Testis (tissue), 2 donors: ENCODE results near the gene CACNA1E.

ENCODE experiments used
- POLR2A ChIP-seq: fragments of 450-650 bp; IDR thresholded peaks from one replicate; pipeline ENCODE4 v1.6.1; 2017; ENCODE audit warnings: antibody characterized with exemption, mild to moderate bottlenecking, moderate library complexity
- TF ChIP-seq, protein P1 (sequence below), 3 experiments: fragments of 450-650 bp in 2 of 3; fragments of 200-600 bp in 1 of 3; sonication (generic) in 1 of 3; IDR thresholded peaks; one replicate each; pipeline ENCODE4 v1.5.1; 2016 to 2019; ENCODE audit warnings: antibody characterized with exemption in 3 of 3, mild to moderate bottlenecking in 2 of 3, moderate library complexity in 1 of 3

DNA sequence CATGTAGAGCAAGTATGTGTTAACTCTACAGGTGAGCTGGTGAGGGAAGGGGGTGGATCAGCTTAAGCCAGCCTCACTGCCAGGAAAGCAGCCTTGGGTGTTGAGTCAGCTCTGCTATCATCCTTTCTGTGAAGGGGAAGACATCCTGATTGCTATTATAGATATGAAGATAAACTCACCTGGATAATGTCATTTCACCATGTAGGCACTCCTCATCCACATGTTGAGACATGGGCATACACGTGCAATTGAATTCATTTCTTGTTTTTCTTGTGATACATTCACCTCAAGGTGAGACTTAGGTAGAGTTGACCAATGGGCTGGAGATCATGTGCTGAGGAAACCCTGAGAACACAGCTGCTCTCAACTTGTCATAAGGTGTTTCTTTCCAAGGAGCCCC is 136.9 kb downstream of the CACNA1E start:
- TF ChIP-seq, protein P1, sequence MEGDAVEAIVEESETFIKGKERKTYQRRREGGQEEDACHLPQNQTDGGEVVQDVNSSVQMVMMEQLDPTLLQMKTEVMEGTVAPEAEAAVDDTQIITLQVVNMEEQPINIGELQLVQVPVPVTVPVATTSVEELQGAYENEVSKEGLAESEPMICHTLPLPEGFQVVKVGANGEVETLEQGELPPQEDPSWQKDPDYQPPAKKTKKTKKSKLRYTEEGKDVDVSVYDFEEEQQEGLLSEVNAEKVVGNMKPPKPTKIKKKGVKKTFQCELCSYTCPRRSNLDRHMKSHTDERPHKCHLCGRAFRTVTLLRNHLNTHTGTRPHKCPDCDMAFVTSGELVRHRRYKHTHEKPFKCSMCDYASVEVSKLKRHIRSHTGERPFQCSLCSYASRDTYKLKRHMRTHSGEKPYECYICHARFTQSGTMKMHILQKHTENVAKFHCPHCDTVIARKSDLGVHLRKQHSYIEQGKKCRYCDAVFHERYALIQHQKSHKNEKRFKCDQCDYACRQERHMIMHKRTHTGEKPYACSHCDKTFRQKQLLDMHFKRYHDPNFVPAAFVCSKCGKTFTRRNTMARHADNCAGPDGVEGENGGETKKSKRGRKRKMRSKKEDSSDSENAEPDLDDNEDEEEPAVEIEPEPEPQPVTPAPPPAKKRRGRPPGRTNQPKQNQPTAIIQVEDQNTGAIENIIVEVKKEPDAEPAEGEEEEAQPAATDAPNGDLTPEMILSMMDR (IDR thresholded peaks at IDR 0.05): no peak
- no peak for TF ChIP-seq POLR2A
